ENCODE data around the gene SLC6A6. TPM values are rescaled to one million over a fixed set of nuclear protein-coding genes. Genes with fewer than 3 reads are reported as not detected.
"Not testable (repeated sequence)": the region's sequence is repeated elsewhere in the genome, so short reads cannot be mapped to it uniquely, and the experiment has no call there.

The SLC6A6 gene
- total RNA-seq, 1 donor from 2014 or later: 32.9 TPM

GRCh38 chr3:14406766-14407165 lies 4.4 kb downstream of the SLC6A6 start:
- Histone ChIP-seq H3K36me3 (no peaks in the 10 kb centered on the region), H3K27ac (no peak overlapping the region), H3K9me3 (ENCODE audit: low read depth) (no peaks in the 10 kb centered on the region), H3K4me1 (peaks cover 17% of the 10 kb centered on the region), H3F3A (ENCODE audit: low read depth) (peaks cover 15% of the 10 kb centered on the region), H4K20me1 (ENCODE audit: low read depth) (peaks cover 66% of the 10 kb centered on the region), H3K79me2 (ENCODE audit: low read depth) (peaks cover 57% of the 10 kb centered on the region), H3K4me2 (no peak overlapping the region), H3K9ac (no peak overlapping the region), H2AFZ (replicated peaks) (no peak overlapping the region), H3K4me3 (no peak overlapping the region), H3K27me3 (peaks cover 3% of the 10 kb centered on the region)
- H3K9me3 Mint-ChIP-seq: no peaks in the 10 kb centered on the region
- peaks cover 14% of the 10 kb centered on the region for H3K27me3 Mint-ChIP-seq (ENCODE audit: insufficient read depth, low read depth)
- peaks cover 37% of the 10 kb centered on the region for H3K4me1 Mint-ChIP-seq
- TF ChIP-seq EZH2phosphoT487 (IDR thresholded peaks at IDR 0.05) (no peak), CTCF (IDR thresholded peaks at IDR 0.05) (no peak), EZH2 (IDR thresholded peaks at IDR 0.05) (no peak)
- no peak for DNase-seq (ENCODE audit: low spot score)
- H3K4me3 Mint-ChIP-seq: no peak overlapping the region
- H3K36me3 Mint-ChIP-seq: no peaks in the 10 kb centered on the region
- no peak overlapping the region for H3K27ac Mint-ChIP-seq

DNA sequence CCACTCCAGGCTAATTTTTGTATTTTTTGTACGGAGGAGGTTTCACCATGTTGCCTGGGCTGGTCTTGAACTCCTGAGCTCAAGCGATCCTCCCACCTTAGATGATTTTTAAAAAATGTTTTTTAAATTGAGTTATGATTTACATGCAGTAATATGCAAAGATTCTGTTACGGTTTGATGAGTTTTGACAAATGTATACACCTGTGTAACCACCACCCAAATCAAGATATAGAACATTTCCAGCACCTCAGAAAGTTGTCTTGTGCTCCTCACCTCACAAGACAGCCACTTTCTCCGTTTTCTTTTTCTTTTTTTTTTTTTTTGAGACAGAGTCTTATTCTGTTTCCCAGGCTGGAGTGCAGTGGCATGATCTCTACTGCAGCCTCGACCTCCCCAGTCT lies 4.8 kb downstream of the SLC6A6 start:
- no peak for DNase-seq (ENCODE audit: low spot score)
- Mint-ChIP-seq H3K27me3 (ENCODE audit: insufficient read depth, low read depth) (peaks cover 10% of the 10 kb centered on the region), H3K9me3 (no peaks in the 10 kb centered on the region), H3K36me3 (no peaks in the 10 kb centered on the region), H3K4me3 (no peak overlapping the region), H3K4me1 (peaks cover 38% of the 10 kb centered on the region), H3K27ac (no peak overlapping the region)
- Histone ChIP-seq H3K79me2 (ENCODE audit: low read depth) (peaks cover 60% of the 10 kb centered on the region), H3K27me3 (no peaks in the 10 kb centered on the region), H3K9me3 (ENCODE audit: low read depth) (no peaks in the 10 kb centered on the region), H3K4me1 (peaks cover 18% of the 10 kb centered on the region), H3F3A (ENCODE audit: low read depth) (peaks cover 16% of the 10 kb centered on the region), H3K9ac (no peak overlapping the region), H3K4me3 (no peak overlapping the region), H4K20me1 (ENCODE audit: low read depth) (peaks cover 70% of the 10 kb centered on the region), H3K4me2 (no peak overlapping the region), H3K36me3 (no peaks in the 10 kb centered on the region), H3K27ac (no peak overlapping the region), H2AFZ (replicated peaks) (no peak overlapping the region)
- TF ChIP-seq CTCF (IDR thresholded peaks at IDR 0.05): no peak
- TF ChIP-seq EZH2phosphoT487 (IDR thresholded peaks at IDR 0.05): no peak
- no peak for TF ChIP-seq EZH2 (IDR thresholded peaks at IDR 0.05)

DNA sequence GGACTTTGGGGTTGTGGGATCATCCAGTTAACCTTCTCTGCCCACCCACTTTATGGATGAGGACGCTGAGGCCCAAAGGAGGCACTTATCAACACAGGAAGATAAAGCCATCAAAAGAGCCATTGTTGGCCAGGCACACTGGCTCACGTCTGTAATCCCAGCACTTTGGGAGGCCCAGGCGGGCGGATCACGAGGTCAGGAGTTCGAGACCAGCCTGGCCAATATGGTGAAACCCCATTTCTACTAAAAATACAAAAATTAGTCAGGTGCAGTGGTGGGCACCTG lies 7.3 kb downstream of the SLC6A6 start:
- H3K4me2 ChIP-seq: not testable (repeated sequence)

DNA sequence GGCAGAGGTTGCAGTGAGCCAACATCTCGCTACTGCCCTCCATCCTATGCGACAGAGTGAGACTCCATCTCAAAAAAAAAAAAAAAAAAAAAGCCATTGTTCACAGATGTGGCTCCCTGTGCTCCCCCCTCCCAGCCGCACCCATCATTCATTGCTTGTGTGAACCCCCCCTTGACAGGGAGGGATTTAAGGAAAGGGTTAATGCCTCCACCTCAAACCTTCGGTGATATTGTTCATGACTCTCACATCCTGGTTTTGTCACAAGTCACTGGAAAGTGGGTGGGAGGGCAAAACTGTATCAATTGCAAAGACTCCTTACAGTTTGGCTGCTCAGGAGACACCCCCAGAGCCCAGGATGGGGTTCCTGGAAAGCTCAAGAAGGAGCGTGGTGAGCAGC lies 7.7 kb downstream of the SLC6A6 start:
- Mint-ChIP-seq H3K4me1 (peaks cover 51% of the 10 kb centered on the region), H3K36me3 (no peaks in the 10 kb centered on the region), H3K27ac (no peak overlapping the region), H3K9me3 (no peaks in the 10 kb centered on the region), H3K27me3 (ENCODE audit: insufficient read depth, low read depth) (peaks cover 2% of the 10 kb centered on the region), H3K4me3 (no peak overlapping the region)
- Histone ChIP-seq H3K4me3 (no peak overlapping the region), H2AFZ (replicated peaks) (no peak overlapping the region), H3K4me1 (peaks cover 24% of the 10 kb centered on the region), H3K4me2 (no peak overlapping the region), H3K27me3 (no peaks in the 10 kb centered on the region), H3K9ac (no peak overlapping the region), H3K79me2 (ENCODE audit: low read depth) (peaks cover 54% of the 10 kb centered on the region), H4K20me1 (ENCODE audit: low read depth) (peaks cover 79% of the 10 kb centered on the region), H3K27ac (no peak overlapping the region), H3F3A (ENCODE audit: low read depth) (peaks cover 25% of the 10 kb centered on the region), H3K9me3 (ENCODE audit: low read depth) (no peaks in the 10 kb centered on the region), H3K36me3 (no peaks in the 10 kb centered on the region)
- TF ChIP-seq EZH2phosphoT487 (IDR thresholded peaks at IDR 0.05): no peak
- no peak for TF ChIP-seq EZH2 (IDR thresholded peaks at IDR 0.05)
- no peak for DNase-seq (ENCODE audit: low spot score)

More for the DNA sequence above, 7.3 kb downstream of the SLC6A6 start:
- not testable (repeated sequence) for H3K27me3 Mint-ChIP-seq (ENCODE audit: insufficient read depth, low read depth); H3K4me3 Mint-ChIP-seq; H3K27ac ChIP-seq; H3K9ac ChIP-seq; H3K27me3 ChIP-seq; DNase-seq (ENCODE audit: low spot score); H3K27ac Mint-ChIP-seq; H3K36me3 Mint-ChIP-seq; H3K4me3 ChIP-seq; H3K9me3 Mint-ChIP-seq; H3K9me3 ChIP-seq (ENCODE audit: low read depth); H2AFZ ChIP-seq (replicated peaks); H3K36me3 ChIP-seq
- Histone ChIP-seq H3K4me1 (peaks cover 24% of the 10 kb centered on the region), H3F3A (ENCODE audit: low read depth) (peaks cover 25% of the 10 kb centered on the region), H4K20me1 (ENCODE audit: low read depth) (peaks cover 79% of the 10 kb centered on the region), H3K79me2 (ENCODE audit: low read depth) (peaks cover 55% of the 10 kb centered on the region)
- H3K4me1 Mint-ChIP-seq: peaks cover 48% of the 10 kb centered on the region

Measured in neural progenitor cell (in vitro differentiated cells).